ENCODE results near the gene CCDC117.
"Not testable (repeated sequence)": the region's sequence is repeated elsewhere in the genome, so short reads cannot be mapped to it uniquely, and the experiment has no call there.

The CCDC117 gene

GRCh38 chr22:28736301-28737155 lies 36.0 kb upstream of the CCDC117 start:
- H3K9me3 Mint-ChIP-seq = no peaks in the 10 kb centered on the region
- H3K27ac Mint-ChIP-seq = no peak overlapping the region
- no peak for TF ChIP-seq CTCF (IDR thresholded peaks at IDR 0.05; ENCODE audit: unreplicated experiment in 3 of 3)
- H3K4me3 Mint-ChIP-seq = no peak overlapping the region
- no peaks in the 10 kb centered on the region for H3K27me3 Mint-ChIP-seq (ENCODE audit: low read depth)
- peaks cover 14% of the 10 kb centered on the region for H3K36me3 Mint-ChIP-seq (ENCODE audit: low read depth)
- H3K4me1 Mint-ChIP-seq = peaks cover 4% of the 10 kb centered on the region

- Mint-ChIP-seq H3K4me1 (peaks cover 9% of the 10 kb centered on the region), H3K36me3 (ENCODE audit: low read depth) (peaks cover 18% of the 10 kb centered on the region), H3K9me3 (no peaks in the 10 kb centered on the region), H3K4me3 (no peak overlapping the region), H3K27ac (no peak overlapping the region), H3K27me3 (ENCODE audit: low read depth) (no peaks in the 10 kb centered on the region)
- no peak for TF ChIP-seq CTCF (IDR thresholded peaks at IDR 0.05; ENCODE audit: unreplicated experiment in 3 of 3)
These were observed 34.8 kb upstream of the CCDC117 start for GRCh38 chr22:28737701-28738100.

- Mint-ChIP-seq H3K4me1 (peaks cover 21% of the 10 kb centered on the region), H3K36me3 (ENCODE audit: low read depth) (peaks cover 16% of the 10 kb centered on the region), H3K4me3 (peak overlapping the region in 2 of 3 experiments; percentile 21 to 55)
- not testable (repeated sequence) for H3K27me3 Mint-ChIP-seq (ENCODE audit: low read depth); H3K9me3 Mint-ChIP-seq; H3K27ac Mint-ChIP-seq
These were observed 33.6 kb upstream of the CCDC117 start for GRCh38 chr22:28738876-28739275.

- peaks cover 22% of the 10 kb centered on the region for H3K36me3 Mint-ChIP-seq (ENCODE audit: low read depth)
- H3K4me3 Mint-ChIP-seq = peak overlapping the region; percentile 89 to 91 (median 91)
- no peaks in the 10 kb centered on the region for H3K9me3 Mint-ChIP-seq
- no peak for TF ChIP-seq CTCF (IDR thresholded peaks at IDR 0.05; ENCODE audit: unreplicated experiment in 3 of 3)
- H3K27me3 Mint-ChIP-seq (ENCODE audit: low read depth) = no peaks in the 10 kb centered on the region
- H3K4me1 Mint-ChIP-seq = peaks cover 21% of the 10 kb centered on the region
- H3K27ac Mint-ChIP-seq = peak overlapping the region; percentile 92 to 96 (median 95)
These were observed 31.2 kb upstream of the CCDC117 start for GRCh38 chr22:28741200-28741784.

GRCh38 chr22:28741785-28742561 lies 30.5 kb upstream of the CCDC117 start, which contains the start of the genes CHEK2 and HSCB:
Gene CHEK2, minus strand, starts transcription at chr22:28741820. Its CDS starts 7,099 bp downstream, at chr22:28734721.
Gene HSCB, plus strand, starts transcription at chr22:28742039. Its CDS starts 57 bp downstream, at chr22:28742096.
- H3K4me1 Mint-ChIP-seq = peaks cover 21% of the 10 kb centered on the region
- no peaks in the 10 kb centered on the region for H3K9me3 Mint-ChIP-seq
- H3K4me3 Mint-ChIP-seq = peak within 1 kb of the TSS; percentile 89 to 91 (median 91)
- peak within 1 kb of the TSS; percentile 92 to 96 (median 95) for H3K27ac Mint-ChIP-seq
- peaks cover 26% of the 10 kb centered on the region for H3K36me3 Mint-ChIP-seq (ENCODE audit: low read depth)
- TF ChIP-seq CTCF (IDR thresholded peaks at IDR 0.05; ENCODE audit: unreplicated experiment in 3 of 3) = no peak
- H3K27me3 Mint-ChIP-seq (ENCODE audit: low read depth) = no peaks in the 10 kb centered on the region

- Mint-ChIP-seq H3K36me3 (ENCODE audit: low read depth) (peaks cover 32% of the 10 kb centered on the region), H3K27ac (peak overlapping the region; percentile 92 to 96 (median 95)), H3K4me3 (peak overlapping the region; percentile 89 to 91 (median 91)), H3K4me1 (peaks cover 21% of the 10 kb centered on the region), H3K9me3 (no peaks in the 10 kb centered on the region), H3K27me3 (ENCODE audit: low read depth) (no peaks in the 10 kb centered on the region)
- no peak for TF ChIP-seq CTCF (IDR thresholded peaks at IDR 0.05; ENCODE audit: unreplicated experiment in 3 of 3)
These were observed 29.9 kb upstream of the CCDC117 start for GRCh38 chr22:28742562-28742962.
